Measurements from ENCODE around the gene OLFM4. TPM values are rescaled to one million over a fixed set of nuclear protein-coding genes. Genes with fewer than 3 reads are reported as not detected.
"Not testable (repeated sequence)": the region's sequence is repeated elsewhere in the genome, so short reads cannot be mapped to it uniquely, and the experiment has no call there.

Gene OLFM4
- total and polyA plus RNA-seq, 2 of the 8 experiments (the other 6 are each of a cell fraction or from before 2014, with no cell fraction given) = not detected

DNA sequence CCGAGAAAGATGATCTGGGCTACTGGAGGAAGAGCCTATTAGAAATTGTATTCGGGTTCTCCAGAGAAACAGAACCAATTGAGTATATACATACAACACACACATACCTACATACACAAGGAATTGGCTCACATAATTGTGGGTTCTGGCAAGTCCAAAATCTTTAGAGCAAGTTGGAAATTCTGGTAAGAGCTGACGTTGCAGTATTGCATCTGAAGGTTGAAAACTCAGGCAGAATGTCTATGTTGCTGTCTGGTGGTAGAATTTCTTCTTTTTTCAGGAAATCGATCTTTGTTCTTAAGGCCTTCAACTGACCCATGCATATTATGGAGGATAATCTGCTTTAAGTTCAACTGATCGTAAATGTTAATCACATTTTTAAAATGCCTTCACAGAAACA lies 15.5 kb upstream of the OLFM4 start (continued):
- TF ChIP-seq KDM4A (IDR thresholded peaks at IDR 0.05; ENCODE audit: low read depth, low read length, severe bottlenecking) (no peak), RNF2 (IDR thresholded peaks at IDR 0.05; ENCODE audit: borderline replicate concordance, low read depth, low read length, missing control alignments, poor library complexity, severe bottlenecking) (no peak), SIRT6 (IDR thresholded peaks at IDR 0.05; ENCODE audit: low read length) (no peak), SIX5 (IDR thresholded peaks at IDR 0.05; ENCODE audit: low read depth, low read length) (no peak), CTCF (IDR thresholded peaks at IDR 0.05; ENCODE audit: control extremely low read depth in 1 of 3, insufficient read depth in 1 of 3, low read depth in 1 of 3, low read length in 3 of 3) (no peak), SUZ12 (IDR thresholded peaks at IDR 0.05; ENCODE audit: low read length) (no peak)

GRCh38 chr13:53014018-53014417 lies 14.6 kb upstream of the OLFM4 start:
- H2BK20ac ChIP-seq (ENCODE audit: low read length); H2BK12ac ChIP-seq (ENCODE audit: low read depth, low read length); H4K91ac ChIP-seq (replicated peaks; ENCODE audit: insufficient read length, low read length); H3K27me3 ChIP-seq (replicated peaks in 1 of 4; ENCODE audit: control insufficient read depth in 3 of 4, extremely low read depth in 1 of 4, insufficient read depth in 3 of 4, low read length in 3 of 4); H2AK5ac ChIP-seq (ENCODE audit: low read depth, low read length); DNase-seq (ENCODE audit: low read depth in 1 of 2, low spot score in 2 of 2); H4K5ac ChIP-seq (ENCODE audit: insufficient read length, low read depth, low read length); H4K8ac ChIP-seq (ENCODE audit: extremely low read depth, insufficient read depth, low read length); H3K14ac ChIP-seq (ENCODE audit: insufficient read length); H3K18ac ChIP-seq (ENCODE audit: extremely low read depth, low read length); H3K9ac ChIP-seq (replicated peaks in 1 of 4; ENCODE audit: extremely low read depth in 1 of 4, low read depth in 3 of 4, low read length in 3 of 4); H3K27ac ChIP-seq (ENCODE audit: low read depth, low read length); H3K4ac ChIP-seq (replicated peaks; ENCODE audit: insufficient read length, low read depth, low read length); H3K9me3 ChIP-seq (ENCODE audit: insufficient read depth in 2 of 2, low read depth in 1 of 2, low read length in 1 of 2); H3K79me1 ChIP-seq (ENCODE audit: low read depth, low read length); H3K79me2 ChIP-seq (ENCODE audit: control insufficient read depth in 1 of 2, insufficient read depth in 2 of 2, low read length in 2 of 2); H3K36me3 ChIP-seq (ENCODE audit: control insufficient read depth in 2 of 4, insufficient read depth in 4 of 4, low read length in 3 of 4); FAIRE-seq; H3K23me2 ChIP-seq (ENCODE audit: low read depth, low read length); H3K4me3 ChIP-seq (ENCODE audit: extremely low read depth in 1 of 4, insufficient read depth in 2 of 4, low read depth in 3 of 4, low read length in 4 of 4); POLR2A ChIA-PET (ENCODE audit: partially characterized antibody); H3K4me1 ChIP-seq (replicated peaks in 1 of 4; ENCODE audit: control insufficient read depth in 3 of 4, insufficient read depth in 4 of 4, low read length in 3 of 4); H2BK120ac ChIP-seq (replicated peaks; ENCODE audit: low read depth, low read length); H2AFZ ChIP-seq (ENCODE audit: low read length); H3K56ac ChIP-seq (replicated peaks; ENCODE audit: insufficient read length, low read depth, low read length); H3K23ac ChIP-seq (ENCODE audit: insufficient read length); H2BK15ac ChIP-seq (ENCODE audit: low read length); H2BK5ac ChIP-seq (ENCODE audit: low read depth, low read length); H3K4me2 ChIP-seq (ENCODE audit: insufficient read depth in 1 of 2, low read depth in 2 of 2, low read length in 2 of 2); H4K20me1 ChIP-seq (replicated peaks in 1 of 2; ENCODE audit: control insufficient read depth in 1 of 2, insufficient read depth in 2 of 2, low read length in 2 of 2): not testable (repeated sequence)
- CTCF ChIA-PET (ENCODE audit: partially characterized antibody) = interaction anchor here (0.6 to 1.7 kb wide), 3 partner anchors 66 to 270 kb away, joined by 3 to 6 read pairs (median 5); no protein-coding TSS in a partner anchor
- 90% methylated on average over 3 of the region's 3 CpGs; no CpG with 5 or more reads in 1 of the 2 experiments for WGBS, 2 experiments (ENCODE audit: extremely low coverage in 1 of 2, insufficient coverage in 1 of 2, insufficient read length in 1 of 2, insufficient replicate concordance in 2 of 2, low coverage in 1 of 2, low lambda C conversion rate in 2 of 2, missing lambda C conversion rate in 1 of 2)
